C4-2B (cell line): Measurements from ENCODE around the gene SLTM.

Experiments used
- CTCF ChIP-seq: fragments of 450-650 bp; conservative IDR thresholded peaks from 2 replicates; pipeline ENCODE4 v1.5.1; 2017; ENCODE audit warnings: mild to moderate bottlenecking
- ZFX ChIP-seq: fragments of 450-650 bp; IDR thresholded peaks from 2 replicates; pipeline ENCODE4 v1.6.1; 2017

GRCh38 chr15:58880320-58880719, 53.2 kb downstream of the SLTM start:
- TF ChIP-seq CTCF (no peak), ZFX (no peak)
